ENCODE measurements around the gene TMOD1. TPM values are rescaled to one million over a fixed set of nuclear protein-coding genes. Genes with fewer than 3 reads are reported as not detected.

TMOD1 gene
- total and polyA plus RNA-seq, 2 donors (not counting 1 experiment from before 2014, with no cell fraction given) = 0.98 to 4.0 TPM

GRCh38 chr9:97510797-97511654, 9.6 kb downstream of the TMOD1 start:
- Histone ChIP-seq H3K9me3 (ENCODE audit: control insufficient read depth, insufficient read depth, low read depth, low read length) (no peaks in the 10 kb centered on the region), H4K20me1 (ENCODE audit: control insufficient read depth, extremely low read depth, insufficient read depth, low read length) (no peaks in the 10 kb centered on the region), H3K27ac (ENCODE audit: insufficient read depth, low read length) (no peak overlapping the region)

GRCh38 chr9:97511655-97512427, 10.4 kb downstream of the TMOD1 start:
- no peak overlapping the region for H3K4me2 ChIP-seq (ENCODE audit: extremely low read depth, insufficient read depth, low read length)
- no peaks in the 10 kb centered on the region for H3K36me3 ChIP-seq (ENCODE audit: control insufficient read depth, insufficient read depth, low read length)
- H3K27me3 ChIP-seq (ENCODE audit: control insufficient read depth, insufficient read depth, low read length) = no peaks in the 10 kb centered on the region
- no peak overlapping the region for H3K27ac ChIP-seq (ENCODE audit: insufficient read depth, low read length)
- no peak overlapping the region for H3K9ac ChIP-seq (ENCODE audit: insufficient read depth, low read length)
- TF ChIP-seq EZH2 (IDR thresholded peaks at IDR 0.05; ENCODE audit: low read length, missing control alignments) (no peak), CTCF (conservative IDR thresholded peaks at IDR 0.05 in 1 of 2, IDR thresholded peaks at IDR 0.05 in 1 of 2; ENCODE audit: low read depth in 1 of 2, low read length in 2 of 2) (no peak)
- no peaks in the 10 kb centered on the region for H4K20me1 ChIP-seq (ENCODE audit: control insufficient read depth, extremely low read depth, insufficient read depth, low read length)
- H3K4me1 ChIP-seq (ENCODE audit: control insufficient read depth, extremely low read depth, insufficient read depth, low read length) = no peaks in the 10 kb centered on the region
- H3K79me2 ChIP-seq (ENCODE audit: control insufficient read depth, insufficient read depth, low read length) = no peaks in the 10 kb centered on the region
- no peaks in the 10 kb centered on the region for H3K9me3 ChIP-seq (ENCODE audit: control insufficient read depth, insufficient read depth, low read depth, low read length)
- no peak overlapping the region for H2AFZ ChIP-seq (ENCODE audit: low read length)
- no peak overlapping the region for H3K4me3 ChIP-seq (replicated peaks in 1 of 4; ENCODE audit: control extremely low read depth in 1 of 4, insufficient read depth in 1 of 4, low read depth in 3 of 4, low read length in 4 of 4)
- no peak for DNase-seq (ENCODE audit: low read depth in 2 of 2)

More at GRCh38 chr9:97510797-97511654, 9.6 kb downstream of the TMOD1 start:
- DNase-seq (ENCODE audit: low read depth in 2 of 2) = peak; percentile 56 to 79
- TF ChIP-seq EZH2 (IDR thresholded peaks at IDR 0.05; ENCODE audit: low read length, missing control alignments) (no peak), CTCF (conservative IDR thresholded peaks at IDR 0.05 in 1 of 2, IDR thresholded peaks at IDR 0.05 in 1 of 2; ENCODE audit: low read depth in 1 of 2, low read length in 2 of 2) (no peak)
- H3K4me2 ChIP-seq (ENCODE audit: extremely low read depth, insufficient read depth, low read length) = no peak overlapping the region
- no peaks in the 10 kb centered on the region for H3K4me1 ChIP-seq (ENCODE audit: control insufficient read depth, extremely low read depth, insufficient read depth, low read length)
- H3K4me3 ChIP-seq (replicated peaks in 1 of 4; ENCODE audit: control extremely low read depth in 1 of 4, insufficient read depth in 1 of 4, low read depth in 3 of 4, low read length in 4 of 4) = no peak overlapping the region
- no peak overlapping the region for H3K9ac ChIP-seq (ENCODE audit: insufficient read depth, low read length)
- no peak overlapping the region for H2AFZ ChIP-seq (ENCODE audit: low read length)
- H3K36me3 ChIP-seq (ENCODE audit: control insufficient read depth, insufficient read depth, low read length) = no peaks in the 10 kb centered on the region
- no peaks in the 10 kb centered on the region for H3K79me2 ChIP-seq (ENCODE audit: control insufficient read depth, insufficient read depth, low read length)
- H3K27me3 ChIP-seq (ENCODE audit: control insufficient read depth, insufficient read depth, low read length) = no peaks in the 10 kb centered on the region

GRCh38 chr9:97512966-97513560, 11.6 kb downstream of the TMOD1 start:
- TF ChIP-seq EZH2 (IDR thresholded peaks at IDR 0.05; ENCODE audit: low read length, missing control alignments) (no peak), CTCF (conservative IDR thresholded peaks at IDR 0.05 in 1 of 2, IDR thresholded peaks at IDR 0.05 in 1 of 2; ENCODE audit: low read depth in 1 of 2, low read length in 2 of 2) (no peak)
- Histone ChIP-seq H3K9me3 (ENCODE audit: control insufficient read depth, insufficient read depth, low read depth, low read length) (no peaks in the 10 kb centered on the region), H3K9ac (ENCODE audit: insufficient read depth, low read length) (no peak overlapping the region), H3K36me3 (ENCODE audit: control insufficient read depth, insufficient read depth, low read length) (no peaks in the 10 kb centered on the region), H3K27ac (ENCODE audit: insufficient read depth, low read length) (no peak overlapping the region), H3K79me2 (ENCODE audit: control insufficient read depth, insufficient read depth, low read length) (no peaks in the 10 kb centered on the region), H3K27me3 (ENCODE audit: control insufficient read depth, insufficient read depth, low read length) (no peaks in the 10 kb centered on the region), H3K4me3 (replicated peaks in 1 of 4; ENCODE audit: control extremely low read depth in 1 of 4, insufficient read depth in 1 of 4, low read depth in 3 of 4, low read length in 4 of 4) (no peak overlapping the region), H4K20me1 (ENCODE audit: control insufficient read depth, extremely low read depth, insufficient read depth, low read length) (no peaks in the 10 kb centered on the region), H2AFZ (ENCODE audit: low read length) (no peak overlapping the region), H3K4me1 (ENCODE audit: control insufficient read depth, extremely low read depth, insufficient read depth, low read length) (no peaks in the 10 kb centered on the region), H3K4me2 (ENCODE audit: extremely low read depth, insufficient read depth, low read length) (no peak overlapping the region)
- DNase-seq (ENCODE audit: low read depth in 2 of 2) = no peak

All from fibroblast of lung (primary cell).